Measurements from ENCODE around the gene DNMT3B. TPM values are rescaled to one million over a fixed set of nuclear protein-coding genes. Genes with fewer than 3 reads are reported as not detected.

The DNMT3B gene
- total RNA-seq, 1 experiment from 2014 or later: 682 TPM

GRCh38 chr20:32823078-32823477 is 60.9 kb downstream of the DNMT3B start:
- Mint-ChIP-seq H3K27ac (peak overlapping the region; percentile 38), H3K4me1 (peaks cover 32% of the 10 kb centered on the region), H3K9me3 (no peaks in the 10 kb centered on the region), H3K4me3 (no peak overlapping the region), H3K27me3 (ENCODE audit: low read depth) (no peaks in the 10 kb centered on the region), H3K36me3 (peaks cover 20% of the 10 kb centered on the region)
- DNase-seq (ENCODE audit: low spot score) (no peak), ATAC-seq (no peak)
- ChIA-PET CTCF (interaction anchor here (0.6 to 1.0 kb wide), 2 partner anchors 15 to 64 kb away, joined by 3 read pairs; no protein-coding TSS in a partner anchor), POLR2A (no interaction called here)
- TF ChIP-seq SP1 (CRISPR knock-in tag; conservative IDR thresholded peaks at IDR 0.05) (no peak), GTF2I (CRISPR knock-in tag; conservative IDR thresholded peaks at IDR 0.05) (no peak), ZNF671 (CRISPR knock-in tag; IDR thresholded peaks at IDR 0.05) (no peak), ETV6 (CRISPR knock-in tag; IDR thresholded peaks at IDR 0.05) (no peak), CDX4 (CRISPR knock-in tag; IDR thresholded peaks at IDR 0.05; ENCODE audit: borderline replicate concordance) (no peak), TEAD1 (CRISPR knock-in tag; IDR thresholded peaks at IDR 0.05) (no peak), SOX15 (CRISPR knock-in tag; IDR thresholded peaks at IDR 0.05) (no peak), AFF4 (CRISPR knock-in tag; IDR thresholded peaks at IDR 0.05; ENCODE audit: borderline replicate concordance) (no peak), FOXK1 (CRISPR knock-in tag; IDR thresholded peaks at IDR 0.05) (no peak), TP53 (CRISPR knock-in tag; IDR thresholded peaks at IDR 0.05) (no peak), JAZF1 (CRISPR knock-in tag; IDR thresholded peaks at IDR 0.05) (no peak), IRF2 (CRISPR knock-in tag; IDR thresholded peaks at IDR 0.05; ENCODE audit: borderline replicate concordance, low read depth) (no peak), EMX1 (CRISPR knock-in tag; IDR thresholded peaks at IDR 0.05) (no peak), PRDM15 (CRISPR knock-in tag; IDR thresholded peaks at IDR 0.05) (no peak)
- TF ChIP-seq, protein P1, sequence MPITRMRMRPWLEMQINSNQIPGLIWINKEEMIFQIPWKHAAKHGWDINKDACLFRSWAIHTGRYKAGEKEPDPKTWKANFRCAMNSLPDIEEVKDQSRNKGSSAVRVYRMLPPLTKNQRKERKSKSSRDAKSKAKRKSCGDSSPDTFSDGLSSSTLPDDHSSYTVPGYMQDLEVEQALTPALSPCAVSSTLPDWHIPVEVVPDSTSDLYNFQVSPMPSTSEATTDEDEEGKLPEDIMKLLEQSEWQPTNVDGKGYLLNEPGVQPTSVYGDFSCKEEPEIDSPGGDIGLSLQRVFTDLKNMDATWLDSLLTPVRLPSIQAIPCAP (CRISPR knock-in tag; IDR thresholded peaks at IDR 0.05): no peak
- TF ChIP-seq, protein P2, sequence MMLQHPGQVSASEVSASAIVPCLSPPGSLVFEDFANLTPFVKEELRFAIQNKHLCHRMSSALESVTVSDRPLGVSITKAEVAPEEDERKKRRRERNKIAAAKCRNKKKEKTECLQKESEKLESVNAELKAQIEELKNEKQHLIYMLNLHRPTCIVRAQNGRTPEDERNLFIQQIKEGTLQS (CRISPR knock-in tag; conservative IDR thresholded peaks at IDR 0.05): no peak

All from WTC11 (cell line).